GM03348 (cell line): Measurements from ENCODE around the gene SLC5A10.
A peak's percentile ranks its signal among the peaks of the same experiment; 100 is the strongest.

Source experiments
- DNase-seq: peaks from one replicate; pipeline ENCODE4 v3.0.0; 2012; ENCODE audit warnings: low spot score

SLC5A10 gene

GRCh38 chr17:19002805-19003542, 51.0 kb downstream of the SLC5A10 start:
- DNase-seq = peak; percentile 69

- DNase-seq = peak; percentile 86
Observed at GRCh38 chr17:19003543-19004420, 51.8 kb downstream of the SLC5A10 start.

- DNase-seq = peak; percentile 94
Observed at GRCh38 chr17:19004421-19005136, 52.6 kb downstream of the SLC5A10 start, which contains the start of gene FAM83G. Gene FAM83G (minus strand): TSS chr17:19004764. CDS start chr17:19004041, 723 bp downstream.

GRCh38 chr17:19005137-19005773, 53.3 kb downstream of the SLC5A10 start:
- no peak for DNase-seq

GRCh38 chr17:19005789-19006430, 53.9 kb downstream of the SLC5A10 start:
- DNase-seq = no peak

- no peak for DNase-seq
Observed at GRCh38 chr17:19006698-19007097, 54.7 kb downstream of the SLC5A10 start.

- DNase-seq = no peak
Observed at GRCh38 chr17:19009970-19010369, 58.0 kb downstream of the SLC5A10 start.

GRCh38 chr17:19010729-19011505, 59.0 kb downstream of the SLC5A10 start:
- no peak for DNase-seq

- DNase-seq = no peak
Observed at GRCh38 chr17:19011581-19011980, 59.6 kb downstream of the SLC5A10 start.

GRCh38 chr17:19012171-19013080, 60.5 kb downstream of the SLC5A10 start:
- DNase-seq = no peak

GRCh38 chr17:19013226-19013625, 61.3 kb downstream of the SLC5A10 start:
- DNase-seq = no peak

- no peak for DNase-seq
Observed at GRCh38 chr17:19013806-19014627, 62.1 kb downstream of the SLC5A10 start.

- no peak for DNase-seq
Observed at GRCh38 chr17:19014628-19015215, 62.8 kb downstream of the SLC5A10 start.

- DNase-seq = no peak
Observed at GRCh38 chr17:19015428-19015827, 63.5 kb downstream of the SLC5A10 start.

- DNase-seq = no peak
Observed at GRCh38 chr17:19016297-19016696, 64.3 kb downstream of the SLC5A10 start.

GRCh38 chr17:19016881-19017280, 64.9 kb downstream of the SLC5A10 start:
- no peak for DNase-seq

- DNase-seq = no peak
Observed at GRCh38 chr17:19017401-19017800, 65.4 kb downstream of the SLC5A10 start.
